ENCODE results near the gene IMMT. TPM values are rescaled to one million over a fixed set of nuclear protein-coding genes. Genes with fewer than 3 reads are reported as not detected.
A peak's percentile ranks its signal among the peaks of the same experiment; 100 is the strongest.

Gene IMMT
- total RNA-seq, 1 experiment from 2014 or later, result 112 TPM

DNA sequence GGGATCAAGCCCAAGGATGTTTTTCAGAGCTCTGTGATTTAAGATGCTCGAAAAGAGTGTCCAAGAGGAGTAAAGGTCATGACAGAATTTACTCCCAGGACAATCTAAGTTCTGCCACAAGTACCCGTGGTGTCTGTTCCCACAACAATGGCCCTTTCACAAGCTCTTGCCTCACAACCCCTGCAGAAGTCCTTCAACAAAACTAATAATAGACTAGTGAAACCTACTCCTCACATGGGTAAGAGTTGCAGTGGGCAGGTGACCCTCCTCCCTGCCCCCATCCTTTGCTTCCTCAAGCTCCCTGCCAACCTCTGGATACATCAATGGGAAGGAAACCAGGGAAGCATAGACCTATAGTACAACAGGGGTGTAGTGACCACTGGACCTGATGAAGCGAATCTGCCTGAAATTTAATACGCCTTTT lies 54.3 kb downstream of the IMMT start:
- Histone ChIP-seq H3K4ac (ENCODE audit: low read depth, low read length) (no peak overlapping the region), H3K79me1 (ENCODE audit: insufficient read depth, low read depth, low read length, poor library complexity, severe bottlenecking) (no peaks in the 10 kb centered on the region), H3K27me3 (ENCODE audit: insufficient read depth, low read length) (no peaks in the 10 kb centered on the region), H4K91ac (ENCODE audit: insufficient read length, low read depth, low read length) (no peak overlapping the region), H3K4me2 (ENCODE audit: insufficient read depth, insufficient read length, low read length) (no peak overlapping the region), H2BK15ac (ENCODE audit: low read depth, low read length) (no peak overlapping the region), H3K9me3 (ENCODE audit: control insufficient read depth, low read depth, low read length) (no peaks in the 10 kb centered on the region), H3K56ac (ENCODE audit: insufficient read length, low read depth, low read length) (no peak overlapping the region), H3K14ac (ENCODE audit: insufficient read depth, low read length) (no peak overlapping the region), H3K9ac (ENCODE audit: extremely low read depth, insufficient read length, low read length) (no peak overlapping the region), H3K23ac (ENCODE audit: insufficient read length, low read depth, low read length) (no peak overlapping the region), H3K4me1 (ENCODE audit: insufficient read depth, low read length) (no peaks in the 10 kb centered on the region), H2BK120ac (ENCODE audit: low read depth, low read length, poor library complexity, severe bottlenecking) (no peak overlapping the region), H3T11ph (ENCODE audit: low read length) (no peak overlapping the region), H4K8ac (replicated peaks; ENCODE audit: insufficient read length, low read depth, low read length) (no peak overlapping the region), H3K18ac (ENCODE audit: insufficient read length, low read depth, low read length) (no peak overlapping the region), H3K79me2 (ENCODE audit: insufficient read depth, low read length) (no peaks in the 10 kb centered on the region), H2BK20ac (ENCODE audit: low read depth, low read length, poor library complexity, severe bottlenecking) (no peak overlapping the region), H4K20me1 (ENCODE audit: control insufficient read depth, insufficient read depth, insufficient read length) (no peaks in the 10 kb centered on the region), H2AFZ (ENCODE audit: low read length) (no peak overlapping the region), H3K27ac (ENCODE audit: insufficient read length, low read depth, low read length) (no peak overlapping the region), H4K5ac (ENCODE audit: insufficient read length, low read depth, low read length) (no peak overlapping the region), H2BK12ac (ENCODE audit: insufficient read length, low read depth, low read length) (no peak overlapping the region), H3K23me2 (ENCODE audit: insufficient read length, low read depth, low read length, poor library complexity, severe bottlenecking) (no peaks in the 10 kb centered on the region), H2BK5ac (ENCODE audit: insufficient read length, low read length) (no peak overlapping the region), H2AK5ac (ENCODE audit: insufficient read length, low read length) (no peak overlapping the region)
- no CpG with 5 or more reads among the region's 4 CpGs for WGBS (ENCODE audit: extremely low coverage, insufficient read length, low lambda C conversion rate)
- Mint-ChIP-seq H3K36me3 (ENCODE audit: insufficient read depth in 1 of 3, low read depth in 3 of 3) (peaks cover 34 to 92% (median 57%) of the 10 kb centered on the region in 3 experiments), H3K4me1 (peaks cover 3 to 4% of the 10 kb centered on the region in 2 experiments; a peak in 1 of 4 replicates), H3K27me3 (ENCODE audit: low read depth) (no peaks in the 10 kb centered on the region; the same call in 1 of the 2 replicates), H3K4me3 (no peak overlapping the region), H3K27ac (peak overlapping the region in 1 of 3 experiments; percentile 8; a peak in 2 of 7 replicates), H3K9me3 (no peaks in the 10 kb centered on the region)
- TF ChIP-seq, protein P1, sequence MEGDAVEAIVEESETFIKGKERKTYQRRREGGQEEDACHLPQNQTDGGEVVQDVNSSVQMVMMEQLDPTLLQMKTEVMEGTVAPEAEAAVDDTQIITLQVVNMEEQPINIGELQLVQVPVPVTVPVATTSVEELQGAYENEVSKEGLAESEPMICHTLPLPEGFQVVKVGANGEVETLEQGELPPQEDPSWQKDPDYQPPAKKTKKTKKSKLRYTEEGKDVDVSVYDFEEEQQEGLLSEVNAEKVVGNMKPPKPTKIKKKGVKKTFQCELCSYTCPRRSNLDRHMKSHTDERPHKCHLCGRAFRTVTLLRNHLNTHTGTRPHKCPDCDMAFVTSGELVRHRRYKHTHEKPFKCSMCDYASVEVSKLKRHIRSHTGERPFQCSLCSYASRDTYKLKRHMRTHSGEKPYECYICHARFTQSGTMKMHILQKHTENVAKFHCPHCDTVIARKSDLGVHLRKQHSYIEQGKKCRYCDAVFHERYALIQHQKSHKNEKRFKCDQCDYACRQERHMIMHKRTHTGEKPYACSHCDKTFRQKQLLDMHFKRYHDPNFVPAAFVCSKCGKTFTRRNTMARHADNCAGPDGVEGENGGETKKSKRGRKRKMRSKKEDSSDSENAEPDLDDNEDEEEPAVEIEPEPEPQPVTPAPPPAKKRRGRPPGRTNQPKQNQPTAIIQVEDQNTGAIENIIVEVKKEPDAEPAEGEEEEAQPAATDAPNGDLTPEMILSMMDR (conservative IDR thresholded peaks at IDR 0.05), result no peak
- no peak for DNase-seq

Data from H9 (cell line).